Fibroblast of skin of right quadriceps (primary cell): ENCODE data around the gene GALR3.
"Not testable (repeated sequence)": the region's sequence is repeated elsewhere in the genome, so short reads cannot be mapped to it uniquely, and the experiment has no call there.

Experiments used
- DNase-seq: peaks from one replicate; pipeline ENCODE4 v3.0.0-alpha.2; 2013

GALR3 gene

GRCh38 chr22:37823134-37823985, at the start of gene GALR3:
GALR3 (plus strand) TSS chr22:37823382; CDS start chr22:37823407, 25 bp downstream.
- no peak for DNase-seq

GRCh38 chr22:37774728-37775127, 48.5 kb upstream of the GALR3 start:
- no peak for DNase-seq

DNA sequence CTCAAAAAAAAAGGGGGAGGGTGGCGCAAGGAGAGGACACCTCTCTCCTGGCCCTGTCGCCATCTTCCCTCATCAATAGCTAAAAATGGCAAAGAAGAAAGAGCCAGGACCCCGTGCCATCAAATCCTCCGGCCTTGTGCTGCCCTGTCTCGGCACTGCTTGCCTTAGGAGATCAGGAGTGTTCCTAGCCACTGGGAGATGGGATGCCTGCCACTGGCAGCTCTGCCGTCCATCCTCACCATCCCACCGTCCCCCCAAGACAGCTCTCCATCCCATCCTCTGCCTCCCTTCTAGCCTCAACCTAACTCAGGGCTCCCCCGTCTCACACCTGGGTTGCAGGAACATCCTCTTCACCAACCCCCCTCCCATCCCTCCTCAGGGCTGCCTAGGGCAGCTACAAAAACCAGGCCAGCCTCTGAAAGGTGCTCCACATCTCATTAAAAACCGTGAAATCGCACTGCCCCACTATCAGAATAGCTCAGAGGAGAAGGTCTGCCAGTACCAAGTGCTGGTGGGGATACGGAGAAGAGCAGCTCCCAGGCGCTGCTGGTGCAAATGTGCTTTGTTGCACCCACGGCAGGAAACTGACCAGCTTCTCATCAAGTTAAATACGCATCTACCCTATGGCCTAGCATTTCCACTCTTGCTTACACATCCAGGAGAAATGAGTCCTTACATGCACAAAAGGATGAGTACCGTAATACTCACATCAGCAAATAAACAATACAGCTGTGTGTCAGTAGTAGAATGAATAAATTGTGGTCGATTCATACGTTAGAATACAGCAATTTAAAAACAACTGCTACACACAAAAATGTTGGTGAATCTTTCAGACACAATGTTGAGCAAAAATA, 47.2 kb upstream of the GALR3 start:
- peak; percentile 75 for DNase-seq

GRCh38 chr22:37776639-37777005, 46.6 kb upstream of the GALR3 start:
- no peak for DNase-seq

DNA sequence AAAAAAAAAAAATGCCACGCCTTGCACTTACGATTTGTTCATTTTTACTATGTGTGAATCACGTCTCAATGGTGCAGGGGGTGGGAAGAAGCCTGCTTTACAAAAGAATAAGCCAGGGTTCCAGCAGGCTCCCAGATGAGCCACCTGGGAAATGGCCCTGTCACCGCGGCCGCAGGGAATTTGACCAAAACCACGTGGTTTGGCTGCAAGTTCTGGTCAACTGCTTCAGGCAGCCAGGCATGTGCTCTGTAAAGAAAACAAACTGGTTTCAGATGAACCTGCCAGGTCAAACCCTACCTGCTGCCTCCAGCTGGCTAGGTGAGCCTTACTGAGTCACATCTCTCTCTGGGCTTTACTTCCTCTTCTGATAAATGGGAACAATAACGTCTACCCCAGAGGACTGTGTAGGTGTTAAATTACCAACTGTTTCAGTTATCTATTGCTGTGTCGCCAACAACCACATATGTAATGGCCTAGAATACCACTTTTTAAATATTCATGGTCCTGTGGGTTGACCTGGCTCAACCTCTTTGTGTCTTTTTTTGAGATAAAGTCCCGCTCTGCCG, 46.0 kb upstream of the GALR3 start:
- peak; percentile 75 for DNase-seq

- DNase-seq, result no peak
Measured at GRCh38 chr22:37778370-37779009, 44.7 kb upstream of the GALR3 start.

DNA sequence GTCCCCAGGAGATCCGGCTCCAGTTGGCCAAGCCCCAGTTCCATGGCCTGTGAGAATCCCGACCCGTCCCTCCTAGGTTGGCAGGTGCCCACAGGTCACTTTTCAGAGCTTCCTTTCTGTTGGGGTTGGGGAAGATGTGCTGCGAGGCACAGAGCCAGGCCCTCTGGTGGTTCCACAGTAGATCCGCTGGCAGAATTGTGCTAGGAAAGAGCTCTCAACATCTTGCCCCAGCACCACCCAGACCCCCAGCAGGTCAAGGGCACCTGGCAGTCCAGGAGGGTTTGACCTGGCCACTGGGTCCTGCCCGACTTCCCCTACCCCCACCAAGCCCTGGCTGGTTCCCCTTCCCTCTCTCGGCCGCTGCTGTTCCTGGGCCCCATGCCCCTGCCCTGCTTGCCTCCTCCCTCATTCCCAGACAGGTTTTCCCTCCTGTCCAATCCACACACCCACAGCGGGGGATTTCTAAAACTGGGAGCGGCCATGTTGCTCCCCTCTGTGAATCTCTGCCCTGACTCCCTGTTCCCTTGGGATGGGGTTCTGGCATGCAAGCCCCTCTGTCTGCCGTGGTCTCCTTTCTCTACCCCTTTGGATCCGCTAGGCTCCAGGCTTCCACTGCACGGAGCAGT, 41.6 kb upstream of the GALR3 start:
- DNase-seq, result no peak

- DNase-seq, result peak; percentile 42
Measured at GRCh38 chr22:37782340-37783168, 40.6 kb upstream of the GALR3 start.

GRCh38 chr22:37784829-37785495, 38.2 kb upstream of the GALR3 start:
- DNase-seq, result no peak

DNA sequence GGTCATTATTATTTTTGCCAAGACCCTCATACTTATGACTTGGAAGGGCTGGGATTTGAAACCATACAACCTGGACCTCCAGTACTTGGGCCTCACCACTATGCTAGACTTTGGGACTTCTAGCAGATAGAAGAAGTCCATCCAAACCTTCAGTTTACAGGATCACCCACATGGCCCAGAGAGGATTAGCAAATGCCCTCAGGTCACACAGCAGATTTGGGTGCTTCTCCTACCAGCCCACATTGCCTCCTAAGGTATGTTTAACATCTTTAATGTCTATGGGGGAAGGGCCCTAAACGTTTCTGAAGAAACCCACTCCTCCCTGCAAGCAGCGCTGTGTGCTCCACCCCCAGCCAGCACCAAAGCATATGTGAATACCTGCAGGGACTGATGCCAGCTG, 32.9 kb upstream of the GALR3 start:
- DNase-seq, result no peak

- DNase-seq, result no peak
Measured at GRCh38 chr22:37792494-37792893, 30.7 kb upstream of the GALR3 start.

DNA sequence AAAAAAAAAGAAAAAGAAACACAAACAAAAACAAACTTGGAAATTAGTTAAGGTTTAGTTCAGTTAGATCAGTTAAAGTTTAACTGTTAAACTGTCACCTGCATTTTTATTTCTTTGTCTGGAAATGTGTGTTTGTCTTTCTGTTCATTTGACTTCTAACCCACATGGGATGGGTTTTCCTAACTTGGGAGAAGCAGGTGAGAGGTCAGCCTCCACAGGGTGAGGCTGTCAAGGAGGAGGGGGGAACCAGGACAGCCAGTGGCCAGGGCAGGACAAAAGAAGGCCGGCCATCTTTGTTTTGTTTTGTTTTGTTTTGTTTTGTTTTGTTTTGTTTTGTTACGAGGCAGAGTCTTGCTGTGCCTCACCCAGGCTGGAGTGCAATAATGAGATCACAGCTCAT, 28.8 kb upstream of the GALR3 start:
- no peak for DNase-seq

GRCh38 chr22:37796079-37796478, 27.1 kb upstream of the GALR3 start:
- DNase-seq, result no peak

GRCh38 chr22:37797259-37797658, 25.9 kb upstream of the GALR3 start:
- not testable (repeated sequence) for DNase-seq

- DNase-seq, result no peak
Measured at GRCh38 chr22:37797874-37798500, 25.2 kb upstream of the GALR3 start.

- not testable (repeated sequence) for DNase-seq
Measured at GRCh38 chr22:37799979-37800378, 23.2 kb upstream of the GALR3 start.

GRCh38 chr22:37801946-37802309, 21.3 kb upstream of the GALR3 start:
- DNase-seq, result no peak

DNA sequence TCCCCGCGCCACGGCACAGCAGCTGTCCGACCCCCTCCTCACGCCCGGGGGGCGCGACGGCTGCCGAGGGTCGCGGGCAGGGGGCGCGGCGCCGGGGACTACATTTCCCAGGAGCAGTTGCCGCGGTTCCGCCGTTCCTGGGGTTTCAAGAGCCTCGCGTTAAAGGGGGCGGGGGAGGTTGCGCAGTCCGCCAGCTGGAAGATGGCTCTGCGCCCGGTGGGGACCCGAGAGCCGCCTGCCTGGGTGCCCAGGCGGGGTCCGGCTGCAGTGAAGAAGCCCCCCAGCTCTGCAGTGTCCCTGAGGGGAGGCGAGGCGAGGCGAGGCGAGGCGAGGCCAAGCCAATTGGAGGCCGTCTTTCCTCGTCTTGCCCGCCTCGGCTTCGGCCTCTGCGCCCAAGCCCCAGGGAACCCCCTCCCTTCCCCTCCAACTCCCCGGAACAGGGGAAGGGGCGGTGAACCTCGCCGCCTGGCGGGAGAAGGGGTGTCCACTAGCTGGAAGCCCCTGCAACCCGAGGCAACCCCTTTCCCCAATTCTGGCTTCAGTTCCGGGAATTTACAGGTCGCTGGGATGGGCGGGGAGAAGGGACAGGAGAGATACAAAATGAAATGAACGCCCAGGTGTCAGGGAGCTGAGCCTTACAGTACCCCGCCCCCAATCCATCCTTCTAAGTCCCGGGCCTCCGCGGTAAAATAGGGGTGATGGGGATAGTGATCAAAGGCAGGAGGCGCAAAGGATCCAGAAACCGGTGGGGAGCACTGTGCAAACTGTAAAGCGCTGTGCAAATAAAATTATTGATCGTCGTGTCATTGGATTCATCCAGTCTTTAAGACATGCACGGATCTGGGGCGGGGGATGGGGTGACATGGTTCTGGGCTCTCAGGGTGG, 20.6 kb upstream of the GALR3 start:
- DNase-seq, result peak; percentile 52

- no peak for DNase-seq
Measured at GRCh38 chr22:37803195-37803638, 20.0 kb upstream of the GALR3 start.
